ENCODE results near the gene SETDB2.
A peak's percentile ranks its signal among the peaks of the same experiment; 100 is the strongest.

Gene SETDB2

GRCh38 chr13:49435992-49436391 is 8.1 kb upstream of the SETDB2 start:
- DNase-seq (ENCODE audit: low read depth) = peak; percentile 31

GRCh38 chr13:49436890-49437289 is 7.2 kb upstream of the SETDB2 start:
- peak; percentile 15 for DNase-seq (ENCODE audit: low read depth)

- DNase-seq (ENCODE audit: low read depth) = no peak
These were observed 6.4 kb upstream of the SETDB2 start for GRCh38 chr13:49437705-49438104.

DNA sequence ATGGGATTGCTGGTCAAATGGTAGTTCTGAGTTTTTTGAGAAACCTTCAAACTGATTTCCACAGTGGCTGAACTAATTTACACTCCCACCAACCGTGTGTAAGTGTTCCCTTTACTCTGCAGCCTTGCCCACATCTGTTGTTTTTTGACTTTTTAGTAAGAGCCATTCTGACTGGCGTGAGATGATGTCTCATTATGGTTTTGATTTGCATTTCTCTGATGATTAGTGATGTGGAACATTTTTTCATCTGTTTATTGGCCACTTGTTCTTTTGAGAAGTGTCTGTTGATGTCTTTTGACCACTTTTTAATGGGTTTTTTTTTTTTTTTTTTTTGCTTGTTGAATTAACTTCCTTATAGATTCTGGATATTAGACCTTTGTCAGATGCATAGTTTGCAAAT is 4.5 kb upstream of the SETDB2 start:
- DNase-seq (ENCODE audit: low read depth) = no peak

GRCh38 chr13:49441312-49441711 is 2.8 kb upstream of the SETDB2 start:
- no peak for DNase-seq (ENCODE audit: low read depth)

GRCh38 chr13:49441846-49442245 is 2.2 kb upstream of the SETDB2 start:
- no peak for DNase-seq (ENCODE audit: low read depth)

- DNase-seq (ENCODE audit: low read depth) = peak; percentile 13
These were observed 744 bp upstream of the SETDB2 start for GRCh38 chr13:49443357-49443703.

DNA sequence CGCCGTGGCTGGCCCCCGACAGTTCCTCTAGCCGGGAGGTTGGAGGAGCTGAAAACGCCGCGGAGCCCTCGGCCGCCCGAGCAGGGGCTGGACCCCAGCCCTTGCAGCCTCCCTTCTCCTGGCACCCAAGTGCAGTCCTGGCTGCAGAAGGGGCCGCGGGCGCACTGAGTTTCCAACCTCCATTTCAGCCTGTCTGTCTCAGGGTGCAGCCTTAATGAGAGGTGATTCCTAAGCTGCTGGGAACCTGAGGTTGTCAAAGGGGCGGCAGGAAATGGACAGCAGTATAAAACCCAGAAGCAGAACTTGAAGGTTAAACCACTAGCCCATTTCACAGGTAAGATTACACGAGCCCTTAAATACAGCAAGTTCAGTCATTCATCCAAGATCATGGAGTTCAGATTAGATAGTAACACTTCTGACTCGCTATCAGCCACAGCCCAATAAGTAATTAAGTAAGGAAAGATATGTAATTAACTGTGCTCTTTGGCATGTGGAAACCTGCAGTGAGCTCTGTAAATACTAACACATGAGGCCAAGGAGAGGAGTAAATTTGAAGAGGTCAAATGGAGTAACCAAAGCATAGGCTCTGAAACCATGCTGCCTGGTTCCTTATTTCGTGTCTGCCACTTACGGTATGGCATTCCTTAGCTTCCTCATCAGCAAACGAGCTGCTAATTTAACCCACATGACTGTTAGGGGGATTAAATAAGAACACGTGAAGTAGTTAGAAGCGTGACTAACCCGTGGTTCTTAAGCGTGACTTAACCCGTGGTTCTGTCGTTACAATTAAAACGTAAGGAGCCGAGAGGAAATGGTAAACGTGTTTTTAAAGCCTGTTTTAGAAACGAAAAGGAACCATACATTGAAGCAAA is 686 bp downstream of the SETDB2 start:
- DNase-seq (ENCODE audit: low read depth) = peak; percentile 46

GRCh38 chr13:49446473-49446872 is 2.4 kb downstream of the SETDB2 start:
- no peak for DNase-seq (ENCODE audit: low read depth)

DNA sequence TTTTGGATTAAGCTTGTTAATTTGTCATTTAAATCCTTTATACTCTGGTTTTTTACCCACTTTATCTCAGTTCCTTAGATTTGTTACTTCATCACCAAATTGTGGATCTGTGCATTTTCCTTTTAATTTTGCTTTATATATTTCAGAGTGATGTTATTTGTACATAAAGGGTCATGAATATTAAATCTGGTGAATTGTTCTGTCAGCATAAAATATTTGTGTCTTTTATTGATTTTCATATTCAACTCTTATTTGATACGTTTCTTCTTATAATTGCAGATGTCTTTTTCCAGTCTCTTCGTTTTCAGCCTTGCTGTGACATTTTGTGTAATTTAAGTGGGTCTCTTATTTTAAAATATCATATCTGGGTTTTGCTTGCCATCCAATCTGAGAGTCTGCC is 4.7 kb downstream of the SETDB2 start:
- DNase-seq (ENCODE audit: low read depth) = no peak

- no peak for DNase-seq (ENCODE audit: low read depth)
These were observed 6.2 kb downstream of the SETDB2 start for GRCh38 chr13:49450105-49450819.

- no peak for DNase-seq (ENCODE audit: low read depth)
These were observed 8.8 kb downstream of the SETDB2 start for GRCh38 chr13:49452725-49453457.

DNA sequence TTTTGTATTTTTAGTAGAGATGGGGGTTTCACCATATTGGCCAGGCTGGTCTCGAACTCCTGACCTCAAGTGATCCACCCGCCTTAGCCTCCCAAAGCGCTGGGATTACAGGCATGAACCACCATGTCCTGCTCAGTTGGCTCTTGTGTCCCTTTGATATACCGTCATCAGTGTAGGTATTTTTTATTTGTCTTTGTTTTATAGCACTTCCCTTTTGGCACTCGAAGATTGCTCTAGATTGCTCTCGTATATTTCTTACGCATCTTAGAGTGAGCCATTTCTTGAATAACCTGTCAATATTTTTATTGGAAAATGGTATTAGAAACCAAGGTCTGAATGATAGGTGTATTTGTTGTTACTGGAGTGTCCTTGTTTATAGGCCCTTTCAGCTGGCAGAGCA is 9.4 kb downstream of the SETDB2 start:
- DNase-seq (ENCODE audit: low read depth) = no peak

DNA sequence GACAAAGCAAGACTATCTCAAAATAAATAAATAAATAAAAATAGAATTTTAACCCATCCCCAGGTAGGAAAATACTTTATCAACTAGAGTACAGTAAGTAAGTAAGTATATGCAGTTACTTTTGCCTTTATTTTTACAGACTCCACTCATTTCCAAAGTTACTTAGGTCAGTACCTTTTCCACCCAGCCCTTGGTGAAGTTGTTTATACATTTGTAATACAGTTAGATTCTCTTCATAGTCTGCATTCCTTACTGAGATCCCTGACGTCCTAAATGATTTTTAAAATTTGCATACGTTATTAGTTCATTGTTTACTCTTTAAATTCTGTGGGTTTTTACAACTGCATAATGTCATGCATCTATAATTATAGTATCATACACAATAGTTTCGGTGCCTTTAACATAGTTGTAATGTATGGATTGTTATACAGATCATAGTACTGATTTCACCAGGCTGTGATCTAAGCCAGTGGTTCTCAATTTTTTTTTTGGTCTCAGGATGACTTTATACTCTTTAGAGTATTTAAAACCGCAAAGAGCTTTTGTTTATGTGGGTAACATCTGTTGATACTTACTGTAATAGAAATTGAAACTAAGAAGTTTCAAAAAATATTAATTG is 10.4 kb downstream of the SETDB2 start:
- DNase-seq (ENCODE audit: low read depth) = peak; percentile 20

DNA sequence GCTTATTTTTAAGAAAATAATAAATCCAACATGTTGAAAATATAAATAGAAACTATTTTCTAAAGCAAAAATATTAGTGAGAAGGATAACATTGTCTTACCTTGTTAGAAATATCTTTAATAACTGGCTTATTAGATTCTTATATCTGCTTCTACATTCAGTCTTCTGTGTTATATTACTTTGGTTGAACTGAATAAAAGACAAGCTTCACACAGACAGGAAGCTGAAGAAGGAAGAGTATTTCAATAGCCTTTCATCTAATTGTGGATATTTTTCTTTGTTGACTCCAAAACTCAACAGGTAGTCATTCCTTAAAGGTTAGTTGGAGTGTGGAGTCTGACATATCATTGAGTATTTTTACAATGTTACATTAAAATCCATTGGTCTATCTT is 10.9 kb downstream of the SETDB2 start:
- no peak for DNase-seq (ENCODE audit: low read depth)

DNA sequence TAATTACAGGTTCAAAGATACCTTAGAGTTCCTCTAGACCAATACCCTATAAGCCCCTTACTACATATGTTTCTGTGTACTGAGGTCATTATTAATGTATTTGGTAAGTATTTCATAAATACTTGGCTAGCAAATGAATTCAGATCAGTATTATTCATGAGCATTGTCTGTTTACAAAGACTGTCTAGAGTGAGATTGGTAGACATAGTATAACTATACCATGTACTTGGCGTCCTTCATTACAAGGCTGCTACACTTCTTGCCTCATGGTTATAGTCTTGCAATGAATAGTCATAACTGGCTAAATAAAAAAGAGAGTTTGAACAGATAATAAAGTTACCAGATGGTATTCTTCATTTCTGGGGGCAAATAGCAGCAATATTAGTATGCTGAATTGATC is 12.1 kb downstream of the SETDB2 start:
- no peak for DNase-seq (ENCODE audit: low read depth)

DNA sequence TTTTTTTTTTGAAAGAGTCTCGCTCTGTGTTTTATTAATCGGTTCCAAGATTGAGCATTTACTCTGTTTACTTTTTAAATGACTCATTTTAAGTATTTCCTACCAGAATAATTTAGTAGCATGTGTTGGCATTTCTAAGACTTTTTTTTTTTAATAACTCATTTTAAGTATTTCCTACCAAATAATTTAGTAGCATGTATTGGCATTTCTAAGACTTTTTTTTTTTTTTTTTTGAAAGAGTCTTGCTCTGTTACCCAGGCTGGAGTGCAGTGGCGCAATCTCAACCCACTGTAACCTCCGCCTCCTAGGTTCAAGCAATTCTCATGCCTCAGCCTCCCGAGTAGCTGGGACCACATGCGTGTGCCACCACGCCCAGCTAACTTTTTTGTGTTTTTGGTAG is 13.1 kb downstream of the SETDB2 start:
- DNase-seq (ENCODE audit: low read depth) = peak; percentile 45

GRCh38 chr13:49459580-49459979 is 15.5 kb downstream of the SETDB2 start:
- DNase-seq (ENCODE audit: low read depth) = no peak

DNA sequence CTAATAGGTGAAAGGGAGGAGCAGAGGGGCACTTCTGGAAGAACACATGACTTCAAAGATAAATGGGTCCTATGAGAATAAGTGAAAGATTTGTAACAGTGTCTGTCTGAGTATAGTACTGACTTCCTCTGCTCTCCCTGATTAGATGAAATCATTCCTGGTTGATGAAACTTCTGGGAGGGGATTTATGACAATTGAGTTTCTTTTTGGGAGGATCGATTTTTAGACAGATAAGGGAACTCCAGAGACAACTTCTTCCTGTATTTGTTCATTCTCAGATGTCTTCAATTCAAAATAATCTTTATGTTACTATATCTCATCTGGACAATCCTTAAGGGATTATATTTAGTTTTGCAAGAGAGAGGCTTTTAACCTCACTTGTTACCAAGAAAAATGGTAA is 20.0 kb downstream of the SETDB2 start:
- DNase-seq (ENCODE audit: low read depth) = no peak

GRCh38 chr13:49464621-49465325 is 20.7 kb downstream of the SETDB2 start:
- peak; percentile 10 for DNase-seq (ENCODE audit: low read depth)

DNA sequence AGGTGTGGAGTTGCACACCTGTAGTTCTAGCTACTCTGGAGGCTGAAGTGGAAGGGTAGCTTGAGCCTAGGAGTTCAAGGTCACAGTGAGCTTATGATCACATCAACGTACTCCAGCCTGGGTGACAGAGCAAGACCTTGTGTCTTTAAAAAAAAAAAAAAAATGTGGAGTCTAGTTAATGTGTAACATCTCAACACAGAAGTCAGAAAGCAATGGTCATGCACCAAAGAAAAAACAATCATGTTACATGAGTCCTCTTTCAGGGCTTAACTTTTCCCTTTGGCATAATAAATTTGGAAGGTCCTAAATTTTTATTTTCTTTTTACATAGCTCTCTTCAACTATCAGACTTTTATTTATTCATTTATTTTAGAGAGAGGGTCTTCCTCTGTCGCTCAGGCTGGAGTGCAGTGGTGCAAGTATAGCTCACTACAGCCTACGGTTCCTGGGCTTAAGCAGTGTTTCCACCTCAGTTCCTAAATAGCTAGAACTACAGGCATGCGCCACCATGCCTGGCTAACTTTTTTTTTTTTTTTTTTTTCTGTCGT is 22.3 kb downstream of the SETDB2 start:
- DNase-seq (ENCODE audit: low read depth) = no peak

GRCh38 chr13:49472186-49472585 is 28.1 kb downstream of the SETDB2 start:
- no peak for DNase-seq (ENCODE audit: low read depth)

Data from GM04503 (cell line).